ENCODE results near the gene SCN4A.

Gene SCN4A

DNA sequence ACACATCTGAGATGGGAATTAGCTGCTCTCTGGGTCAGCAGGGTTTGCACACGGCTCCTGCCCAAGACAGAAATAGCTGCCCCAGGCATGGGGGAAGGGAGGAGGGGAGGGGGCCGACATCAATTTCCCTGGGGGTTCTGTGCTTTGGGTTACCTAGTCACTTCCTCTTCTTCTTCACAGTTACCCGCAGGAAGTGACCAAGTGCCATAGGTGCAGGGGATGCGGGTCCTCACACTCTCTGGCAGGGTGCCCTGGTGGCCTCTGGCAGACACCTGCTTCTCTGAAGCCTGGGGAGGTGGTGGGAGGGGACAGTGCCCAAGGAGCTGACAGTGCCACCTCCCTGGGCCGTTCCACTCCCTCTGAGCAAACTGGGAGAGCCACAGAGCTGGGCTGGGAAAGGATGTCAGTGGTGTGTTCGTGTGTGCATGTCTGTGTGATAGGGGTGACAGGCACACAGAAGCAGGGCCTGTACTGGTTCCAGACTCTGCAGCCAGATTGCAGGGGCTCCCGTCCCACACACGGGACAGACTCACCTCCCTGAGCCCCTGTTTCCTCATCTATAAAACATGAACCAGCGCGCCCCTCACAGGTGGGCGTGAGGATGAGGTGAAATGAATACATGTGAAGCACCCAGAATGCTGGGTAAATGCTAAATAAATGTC, 18.2 kb downstream of the SCN4A start:
- DNase-seq: no peak

DNA sequence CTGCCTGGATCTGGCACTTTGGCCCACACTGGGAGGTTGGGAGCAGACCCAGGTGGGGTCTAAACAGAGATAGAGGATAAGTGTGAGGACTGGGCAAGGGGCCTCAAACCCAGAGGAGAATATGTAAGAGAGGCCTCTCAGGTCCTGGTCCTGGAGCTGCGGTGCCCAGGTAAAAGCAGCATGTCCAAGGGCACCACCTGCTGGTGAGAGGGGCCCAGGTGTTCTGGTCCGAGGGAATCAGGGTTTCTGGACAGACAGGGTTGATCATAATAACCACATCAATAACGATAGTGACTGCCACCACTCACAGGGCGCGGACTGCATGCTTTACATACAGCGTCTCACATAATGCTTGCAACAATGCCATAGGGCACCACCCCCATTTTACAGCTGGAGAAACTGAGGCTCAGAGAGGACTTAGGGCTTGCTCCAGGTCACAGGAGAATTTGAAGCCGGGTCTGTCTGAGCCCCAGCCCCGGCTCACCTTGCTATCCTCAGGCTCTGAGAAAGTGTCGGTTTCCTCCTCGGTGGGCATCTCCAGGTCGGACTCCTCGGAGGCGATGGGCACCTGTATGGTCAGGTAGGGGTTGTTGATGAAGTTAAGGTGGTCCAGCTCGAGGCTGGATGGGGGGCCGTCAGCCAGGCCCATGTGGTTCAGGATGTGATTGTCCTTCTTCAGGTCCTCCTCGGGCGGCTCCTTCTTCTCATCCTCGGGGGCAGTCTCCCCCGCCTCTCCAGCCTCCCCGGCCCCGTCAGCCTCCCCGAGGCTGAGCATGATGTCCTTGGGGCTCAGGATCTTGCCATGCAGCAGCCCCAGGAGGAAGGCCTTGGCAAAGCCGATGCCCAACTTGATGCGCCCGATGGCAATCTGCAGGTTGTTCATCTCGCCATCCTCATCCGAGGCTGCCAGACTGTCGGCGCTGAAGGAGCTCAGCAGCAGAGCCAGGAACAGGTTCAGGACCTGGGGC, 21.5 kb downstream of the SCN4A start:
- DNase-seq: no peak

- no peak for DNase-seq
Measured at GRCh38 chr17:63949576-63950250, 23.0 kb downstream of the SCN4A start.

GRCh38 chr17:63948521-63948920, 24.2 kb downstream of the SCN4A start:
- DNase-seq: no peak

DNA sequence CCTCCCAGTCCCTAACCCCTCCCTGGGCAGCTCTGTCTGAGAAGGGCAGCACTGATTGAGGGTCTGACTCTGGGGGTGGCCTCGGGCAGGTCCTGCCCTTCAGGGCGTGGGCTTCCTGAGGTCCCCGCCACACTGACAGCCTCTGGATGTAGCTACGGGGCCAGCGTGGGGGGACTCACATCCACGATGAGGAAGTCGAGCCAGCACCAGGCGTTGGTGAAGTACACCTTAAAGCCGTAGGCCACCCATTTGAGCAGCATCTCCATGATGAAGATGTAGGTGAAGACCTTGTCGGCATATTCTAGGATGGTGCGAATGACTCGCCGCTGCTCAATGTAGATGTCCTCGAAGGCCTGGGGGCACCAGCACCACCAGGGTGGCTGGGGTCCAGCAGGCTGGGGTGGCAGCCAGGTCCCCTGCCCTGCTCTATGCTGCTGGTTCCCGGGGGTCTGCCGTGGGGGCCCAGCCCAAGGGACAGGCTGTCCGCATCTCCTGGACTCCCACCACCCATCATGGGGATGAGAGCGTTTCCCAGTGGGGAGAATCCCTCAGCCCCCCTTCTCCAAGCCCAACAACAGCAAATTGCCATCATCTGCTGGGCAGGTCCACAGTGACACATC, 24.9 kb downstream of the SCN4A start:
- DNase-seq: no peak

- DNase-seq: peak; percentile 58 to 81 (median 70)
Measured at GRCh38 chr17:63946440-63947363, 26.0 kb downstream of the SCN4A start.

- peak in 1 of 4 experiments; percentile 20 for DNase-seq
Measured at GRCh38 chr17:63945784-63946439, 26.8 kb downstream of the SCN4A start.

DNA sequence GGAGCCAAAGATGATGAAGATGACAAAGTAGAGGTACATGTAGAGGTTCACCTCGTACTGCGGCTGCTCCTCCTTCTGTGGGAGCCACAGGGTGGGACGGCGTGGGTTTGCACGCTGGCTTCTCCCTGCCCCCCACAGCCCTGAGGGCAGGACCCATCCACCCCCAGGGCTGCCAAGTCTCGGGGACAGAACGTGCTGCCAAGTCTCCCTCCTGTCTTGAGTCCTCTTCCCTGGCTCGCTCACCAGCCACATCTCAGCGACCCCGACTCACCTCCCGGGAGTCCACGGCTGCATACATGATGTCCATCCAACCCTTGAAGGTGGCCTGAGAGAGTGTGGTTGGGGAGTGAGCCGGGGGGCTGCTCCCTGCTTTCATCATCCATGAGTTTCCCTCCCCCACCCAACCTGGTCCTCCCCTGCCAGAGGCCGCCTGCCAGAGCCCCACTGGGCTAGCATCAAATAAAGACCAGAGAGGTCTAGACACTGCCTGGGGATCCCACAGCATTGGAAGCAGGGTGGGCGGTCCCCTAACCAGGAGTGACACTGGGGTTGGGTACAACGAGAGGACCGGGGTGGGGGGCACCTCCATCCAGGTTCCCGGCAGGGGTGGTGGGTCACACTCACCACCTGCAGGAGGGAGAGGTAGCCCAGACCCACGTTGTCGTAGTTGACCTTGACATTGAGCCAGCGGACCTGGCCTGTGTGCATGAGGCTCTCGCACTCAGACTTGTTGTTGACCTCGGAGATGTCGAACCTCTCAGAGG, 27.8 kb downstream of the SCN4A start:
- DNase-seq: no peak

DNA sequence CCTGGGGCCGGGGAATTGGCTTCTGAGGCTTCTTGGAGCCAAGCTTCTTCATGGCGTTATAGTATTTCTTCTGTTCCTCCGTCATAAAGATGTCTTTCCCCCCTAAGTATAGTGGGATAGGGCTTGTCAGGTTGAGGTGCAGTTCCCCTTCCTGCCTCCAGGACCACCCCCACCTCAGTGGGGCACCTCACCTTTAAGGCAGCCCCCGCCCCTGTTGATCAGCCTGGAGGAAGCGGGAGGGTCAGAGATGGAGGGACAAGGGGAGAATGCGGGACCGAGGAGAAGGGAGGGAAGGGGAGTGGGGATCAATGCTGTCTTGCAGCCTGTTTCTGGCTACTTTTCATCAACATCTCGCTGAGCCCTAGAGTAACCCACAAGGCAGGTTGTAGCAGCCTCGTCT, 29.0 kb downstream of the SCN4A start:
- DNase-seq: no peak

GRCh38 chr17:63942309-63942985, 30.3 kb downstream of the SCN4A start:
- DNase-seq: no peak

DNA sequence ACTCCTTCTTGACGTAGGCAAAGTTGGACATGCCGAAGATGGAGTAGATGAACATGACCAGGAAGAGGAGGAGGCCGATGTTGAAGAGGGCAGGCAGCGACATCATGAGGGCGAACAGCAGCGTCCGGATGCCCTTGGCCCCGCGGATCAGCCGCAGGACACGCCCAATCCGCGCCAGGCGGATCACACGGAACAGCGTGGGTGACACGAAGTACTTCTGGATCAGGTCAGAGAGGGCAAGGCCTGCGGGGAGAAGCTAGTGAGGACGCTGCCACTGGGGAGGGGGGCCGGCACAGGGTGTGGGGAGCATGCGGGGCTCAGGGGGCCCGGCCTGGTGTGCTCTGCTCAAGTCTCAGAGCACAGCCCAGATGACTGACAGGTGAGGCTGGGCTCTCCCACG, 31.0 kb downstream of the SCN4A start:
- no peak for DNase-seq

DNA sequence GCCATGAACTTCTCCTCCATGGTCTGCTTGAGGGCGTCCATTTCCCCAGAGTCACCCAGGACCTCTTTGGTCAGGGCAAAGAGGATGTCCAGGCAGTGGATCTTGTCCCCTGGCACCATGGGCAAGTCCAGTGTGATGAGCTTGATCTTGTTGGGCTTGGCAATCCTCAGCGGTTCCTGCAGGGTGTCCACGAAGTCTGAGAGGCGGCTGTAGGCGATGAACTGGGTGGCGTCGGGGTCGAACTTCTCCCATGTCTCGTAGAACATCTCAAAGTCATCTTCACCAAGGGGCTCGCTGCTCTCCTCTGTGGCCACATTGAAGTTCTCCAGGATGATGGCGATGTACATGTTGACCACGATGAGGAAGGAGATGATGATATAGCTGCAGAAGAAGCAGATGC, 31.6 kb downstream of the SCN4A start:
- no peak for DNase-seq

DNA sequence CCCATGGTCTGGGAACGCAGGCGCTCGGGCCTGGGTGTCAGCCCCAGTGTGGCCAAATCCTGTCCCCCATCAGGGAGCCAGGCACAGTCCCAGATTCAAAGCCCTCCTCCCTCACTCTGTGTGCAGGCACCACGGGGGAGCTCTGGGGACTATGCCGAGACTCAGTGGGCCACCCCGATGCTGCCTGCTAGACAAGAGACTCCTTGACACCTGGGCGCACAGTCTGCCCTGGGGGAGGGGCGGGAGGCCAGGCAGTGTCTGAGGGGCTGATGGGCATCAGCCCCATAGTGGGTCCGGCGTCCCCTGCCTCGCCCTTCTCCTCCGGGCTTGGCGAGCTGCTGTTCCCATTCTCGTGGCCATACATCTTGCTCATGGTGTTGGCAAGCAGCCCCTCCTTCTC, 32.1 kb downstream of the SCN4A start:
- DNase-seq: no peak

- DNase-seq: no peak
Measured at GRCh38 chr17:63939884-63940283, 32.8 kb downstream of the SCN4A start.

GRCh38 chr17:63939401-63939800, 33.3 kb downstream of the SCN4A start:
- no peak for DNase-seq

DNA sequence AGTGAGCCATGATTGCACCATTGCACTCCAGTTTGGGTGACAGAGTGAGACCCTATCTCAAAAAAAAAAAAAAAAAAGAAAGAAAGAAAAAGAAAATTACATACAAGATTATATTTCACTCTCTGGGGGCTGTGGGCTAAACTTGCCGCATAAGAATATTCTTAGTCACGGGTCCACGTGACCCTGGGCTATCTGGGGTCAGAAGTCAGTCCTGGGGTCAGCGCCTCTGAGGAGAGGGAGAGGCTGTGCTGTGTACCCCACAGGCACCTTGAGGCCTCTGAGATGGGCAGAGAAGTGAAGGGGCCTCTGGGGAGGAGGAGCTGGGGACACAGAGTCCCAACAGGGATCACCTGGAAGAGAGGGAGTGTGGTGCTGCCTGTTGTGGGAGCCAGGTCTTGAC, 34.8 kb downstream of the SCN4A start:
- DNase-seq: no peak

DNA sequence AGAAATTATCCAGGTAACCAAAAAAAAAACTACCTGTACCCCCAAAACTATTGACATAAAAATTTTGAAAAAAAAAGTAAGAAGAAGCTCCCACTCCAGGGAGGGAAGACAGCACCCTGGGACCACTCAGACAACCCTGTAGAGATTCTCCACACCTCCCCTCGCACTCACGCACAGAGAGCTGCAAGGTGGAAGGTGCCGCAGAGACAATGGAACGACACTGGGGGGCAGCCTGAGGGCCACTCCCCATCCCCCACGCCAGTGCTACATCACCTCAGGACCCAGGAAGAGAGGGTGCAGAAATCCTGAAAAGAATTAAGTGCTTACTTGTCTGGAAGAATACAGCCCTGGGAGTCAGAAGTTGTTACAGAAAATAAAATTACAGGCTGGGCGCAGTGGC, 35.4 kb downstream of the SCN4A start:
- DNase-seq: no peak

GRCh38 chr17:63934183-63935112, 38.3 kb downstream of the SCN4A start:
- DNase-seq: peak; percentile 12 to 45 (median 24)

GRCh38 chr17:63933598-63933997, 39.1 kb downstream of the SCN4A start:
- DNase-seq: no peak

Data from suppressor macrophage (primary cell).